Activated CD8-positive, alpha-beta memory T cell treated with anti-CD3 and anti-CD28 coated beads for 1 hour (primary cell): ENCODE data around the gene UBE2J2.

Source experiments
- DNase-seq, 2 donors: peaks; one replicate each; pipeline ENCODE4 v3.0.0-alpha.2; 2020; ENCODE audit warnings: low read depth in 1 of 2; ENCODE audit errors: extremely low read depth in 1 of 2

Gene UBE2J2

GRCh38 chr1:1231400-1232207 is 42.0 kb downstream of the UBE2J2 start, which contains the start of gene SDF4:
SDF4 (minus strand) TSS chr1:1232001; CDS start chr1:1228772, 3,229 bp downstream.
- peak; percentile 89 to 96 for DNase-seq

GRCh38 chr1:1230656-1231399 is 42.8 kb downstream of the UBE2J2 start:
- no peak for DNase-seq

- no peak for DNase-seq
Measured at GRCh38 chr1:1229770-1230169, 43.9 kb downstream of the UBE2J2 start.

GRCh38 chr1:1228596-1229321 is 44.9 kb downstream of the UBE2J2 start:
- no peak for DNase-seq

GRCh38 chr1:1228187-1228586 is 45.5 kb downstream of the UBE2J2 start:
- no peak for DNase-seq

- no peak for DNase-seq
Measured at GRCh38 chr1:1227386-1227785, 46.3 kb downstream of the UBE2J2 start.

- DNase-seq = no peak
Measured at GRCh38 chr1:1226566-1227362, 46.9 kb downstream of the UBE2J2 start.

- no peak for DNase-seq
Measured at GRCh38 chr1:1225913-1226312, 47.7 kb downstream of the UBE2J2 start.

- DNase-seq = no peak
Measured at GRCh38 chr1:1225238-1225845, 48.3 kb downstream of the UBE2J2 start.

- DNase-seq = no peak
Measured at GRCh38 chr1:1223891-1224290, 49.8 kb downstream of the UBE2J2 start.

- DNase-seq = no peak
Measured at GRCh38 chr1:1223321-1223720, 50.3 kb downstream of the UBE2J2 start.

GRCh38 chr1:1222575-1223225 is 51.0 kb downstream of the UBE2J2 start:
- DNase-seq = no peak

GRCh38 chr1:1221887-1222574 is 51.6 kb downstream of the UBE2J2 start:
- no peak for DNase-seq

GRCh38 chr1:1220197-1220596 is 53.5 kb downstream of the UBE2J2 start:
- no peak for DNase-seq

- no peak for DNase-seq
Measured at GRCh38 chr1:1219341-1219740, 54.3 kb downstream of the UBE2J2 start.

GRCh38 chr1:1218524-1219200 is 55.0 kb downstream of the UBE2J2 start:
- DNase-seq = no peak

- DNase-seq = no peak
Measured at GRCh38 chr1:1217621-1218523, 55.8 kb downstream of the UBE2J2 start.
